GM08714 (cell line): Measurements from ENCODE around the gene RAN.
"Not testable (repeated sequence)": the region's sequence is repeated elsewhere in the genome, so short reads cannot be mapped to it uniquely, and the experiment has no call there.

ENCODE experiments used
- H3K4me3 ChIP-seq: fragments of 200-500 bp; sonication (Bioruptor generic); 2 replicates; pipeline ENCODE4 v1.5.1; 2014; ENCODE audit warnings: mild to moderate bottlenecking, low read length, inconsistent platforms
- ZNF274 ChIP-seq: IDR thresholded peaks from 2 replicates; pipeline ENCODE4 v1.6.1; 2012; ENCODE audit warnings: mild to moderate bottlenecking, low read depth, low read length

The RAN gene

GRCh38 chr12:130879781-130880389, 8.0 kb downstream of the RAN start:
- no peak for TF ChIP-seq ZNF274
- H3K4me3 ChIP-seq: no peak overlapping the region; the same call in 1 of the 2 replicates

- peak overlapping the region; percentile 32; the same call in 1 of the 2 replicates for H3K4me3 ChIP-seq
- TF ChIP-seq ZNF274: no peak
Measured at GRCh38 chr12:130880411-130880885, 8.6 kb downstream of the RAN start.

- H3K4me3 ChIP-seq: no peak overlapping the region
- no peak for TF ChIP-seq ZNF274
Measured at GRCh38 chr12:130881046-130881445, 9.2 kb downstream of the RAN start.

GRCh38 chr12:130881548-130881947, 9.7 kb downstream of the RAN start:
- no peak for TF ChIP-seq ZNF274
- H3K4me3 ChIP-seq: no peak overlapping the region

GRCh38 chr12:130887190-130887589, 15.3 kb downstream of the RAN start:
- H3K4me3 ChIP-seq: not testable (repeated sequence)

- TF ChIP-seq ZNF274: no peak
- H3K4me3 ChIP-seq: no peak overlapping the region
Measured at GRCh38 chr12:130904064-130904463, 32.2 kb downstream of the RAN start.

- not testable (repeated sequence) for H3K4me3 ChIP-seq
Measured at GRCh38 chr12:130904936-130905455, 33.1 kb downstream of the RAN start.

GRCh38 chr12:130909111-130909510, 37.2 kb downstream of the RAN start:
- H3K4me3 ChIP-seq: no peak overlapping the region
- no peak for TF ChIP-seq ZNF274

- no peak for TF ChIP-seq ZNF274
- H3K4me3 ChIP-seq: no peak overlapping the region
Measured at GRCh38 chr12:130911193-130911592, 39.3 kb downstream of the RAN start.

- no peak for TF ChIP-seq ZNF274
Measured at GRCh38 chr12:130911933-130912332, 40.1 kb downstream of the RAN start.

GRCh38 chr12:130916241-130916911, 44.5 kb downstream of the RAN start:
- peak overlapping the region; percentile 16; the same call in 1 of the 2 replicates for H3K4me3 ChIP-seq
- no peak for TF ChIP-seq ZNF274

More at GRCh38 chr12:130911933-130912332, 40.1 kb downstream of the RAN start:
- no peak overlapping the region for H3K4me3 ChIP-seq

GRCh38 chr12:130917607-130918006, 45.7 kb downstream of the RAN start:
- TF ChIP-seq ZNF274: no peak
- H3K4me3 ChIP-seq: no peak overlapping the region

GRCh38 chr12:130919086-130919485, 47.2 kb downstream of the RAN start:
- no peak overlapping the region for H3K4me3 ChIP-seq

GRCh38 chr12:130920119-130920703, 48.3 kb downstream of the RAN start:
- TF ChIP-seq ZNF274: no peak
- no peak overlapping the region for H3K4me3 ChIP-seq

More at GRCh38 chr12:130919086-130919485, 47.2 kb downstream of the RAN start:
- TF ChIP-seq ZNF274: no peak
